ENCODE data around the gene ZNF407. TPM values are rescaled to one million over a fixed set of nuclear protein-coding genes. Genes with fewer than 3 reads are reported as not detected.

ZNF407 gene
- total RNA-seq, 4 donors from 2014 or later = 18.1 to 29.1 (median 19.7) TPM

DNA sequence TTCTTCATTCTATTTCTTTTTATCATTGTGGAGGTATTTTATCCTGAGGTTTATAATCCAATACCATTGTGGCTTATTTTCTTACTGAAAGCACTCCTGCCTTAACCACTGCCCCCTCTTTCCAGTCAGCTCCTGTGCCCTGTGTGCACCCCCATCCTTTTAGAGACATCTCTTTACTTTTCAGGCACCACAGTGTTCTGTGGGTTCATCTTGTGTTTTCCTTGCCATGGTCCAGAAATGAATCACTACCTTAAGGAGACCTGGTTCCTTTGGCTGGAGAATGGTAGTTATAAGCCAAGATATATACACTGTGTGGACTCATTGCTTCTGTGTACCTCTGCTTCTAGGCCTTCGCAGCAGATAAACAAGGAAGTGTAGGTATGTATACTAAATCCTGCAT lies 332.9 kb downstream of the ZNF407 start:
- H3K27me3 ChIP-seq = no peaks in the 10 kb centered on the region
- H3K27ac ChIP-seq = no peak overlapping the region
- H3K4me1 ChIP-seq = no peaks in the 10 kb centered on the region
- H3K36me3 ChIP-seq = peaks cover 0 to 11% of the 10 kb centered on the region in 2 donors
- no peak overlapping the region for H3K4me3 ChIP-seq
- ATAC-seq = no peak
- TF ChIP-seq, protein P1, sequence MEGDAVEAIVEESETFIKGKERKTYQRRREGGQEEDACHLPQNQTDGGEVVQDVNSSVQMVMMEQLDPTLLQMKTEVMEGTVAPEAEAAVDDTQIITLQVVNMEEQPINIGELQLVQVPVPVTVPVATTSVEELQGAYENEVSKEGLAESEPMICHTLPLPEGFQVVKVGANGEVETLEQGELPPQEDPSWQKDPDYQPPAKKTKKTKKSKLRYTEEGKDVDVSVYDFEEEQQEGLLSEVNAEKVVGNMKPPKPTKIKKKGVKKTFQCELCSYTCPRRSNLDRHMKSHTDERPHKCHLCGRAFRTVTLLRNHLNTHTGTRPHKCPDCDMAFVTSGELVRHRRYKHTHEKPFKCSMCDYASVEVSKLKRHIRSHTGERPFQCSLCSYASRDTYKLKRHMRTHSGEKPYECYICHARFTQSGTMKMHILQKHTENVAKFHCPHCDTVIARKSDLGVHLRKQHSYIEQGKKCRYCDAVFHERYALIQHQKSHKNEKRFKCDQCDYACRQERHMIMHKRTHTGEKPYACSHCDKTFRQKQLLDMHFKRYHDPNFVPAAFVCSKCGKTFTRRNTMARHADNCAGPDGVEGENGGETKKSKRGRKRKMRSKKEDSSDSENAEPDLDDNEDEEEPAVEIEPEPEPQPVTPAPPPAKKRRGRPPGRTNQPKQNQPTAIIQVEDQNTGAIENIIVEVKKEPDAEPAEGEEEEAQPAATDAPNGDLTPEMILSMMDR (IDR thresholded peaks at IDR 0.05) = no peak
- TF ChIP-seq POLR2A (IDR thresholded peaks at IDR 0.05) = no peak
- TF ChIP-seq POLR2AphosphoS5 (IDR thresholded peaks at IDR 0.05) = no peak
- no peak for TF ChIP-seq EP300 (IDR thresholded peaks at IDR 0.05)
- WGBS, 2 donors (ENCODE audit: low coverage in 1 of 2) = 75 to 88% methylated on average over 1 of the region's 1 CpG
- no peaks in the 10 kb centered on the region for H3K9me3 ChIP-seq

DNA sequence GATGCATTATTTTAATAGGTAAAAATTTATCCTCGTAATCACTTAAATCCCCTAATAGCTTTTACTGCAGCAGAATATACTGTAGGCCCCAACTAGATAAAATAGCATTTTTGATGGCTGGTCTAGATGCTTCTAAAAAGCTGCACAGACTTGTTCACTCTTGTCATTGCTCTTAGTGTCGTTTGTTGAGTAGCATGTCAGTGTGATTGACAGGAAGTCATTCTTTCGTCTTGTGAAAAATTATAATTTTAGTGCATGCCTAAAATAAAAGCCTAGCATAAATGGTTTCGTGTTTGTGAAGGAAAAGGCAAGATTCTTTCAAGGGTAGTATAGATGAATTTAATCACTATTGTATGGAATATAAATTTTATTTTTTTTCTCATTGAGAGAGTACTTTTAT lies 336.3 kb downstream of the ZNF407 start:
- TF ChIP-seq POLR2A (IDR thresholded peaks at IDR 0.05) = no peak
- TF ChIP-seq, protein P1 (IDR thresholded peaks at IDR 0.05) = no peak
- no peak for TF ChIP-seq EP300 (IDR thresholded peaks at IDR 0.05)
- TF ChIP-seq POLR2AphosphoS5 (IDR thresholded peaks at IDR 0.05) = no peak
- H3K36me3 ChIP-seq = peaks cover 0 to 11% of the 10 kb centered on the region in 2 donors
- no peaks in the 10 kb centered on the region for H3K27me3 ChIP-seq
- no peak overlapping the region for H3K4me3 ChIP-seq
- WGBS, 2 donors (ENCODE audit: low coverage in 1 of 2) = 93 to 98% methylated on average over 4 of the region's 4 CpGs
- no peak overlapping the region for H3K27ac ChIP-seq
- no peaks in the 10 kb centered on the region for H3K9me3 ChIP-seq
- ATAC-seq = no peak
- H3K4me1 ChIP-seq = no peaks in the 10 kb centered on the region

DNA sequence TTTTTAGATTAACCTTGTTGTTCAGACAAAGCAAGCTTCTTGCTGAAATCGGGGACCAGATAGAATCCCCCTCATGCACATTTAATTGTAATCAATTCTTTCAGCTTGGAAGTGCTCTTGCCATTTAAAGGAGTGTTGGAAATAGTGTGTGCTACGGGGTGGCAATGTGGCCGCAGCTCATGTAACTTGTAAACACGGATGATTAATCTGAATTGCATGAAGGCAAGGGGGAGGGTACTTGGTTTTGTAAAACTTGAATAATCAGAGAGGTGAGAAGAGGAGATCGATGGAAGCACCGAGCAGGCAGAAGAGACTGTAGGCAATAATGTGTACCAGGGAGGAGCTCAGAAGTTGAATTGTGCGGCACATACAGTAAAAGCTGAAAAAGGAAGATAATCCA lies 337.8 kb downstream of the ZNF407 start:
- no peak for ATAC-seq
- no peaks in the 10 kb centered on the region for H3K27me3 ChIP-seq
- no peaks in the 10 kb centered on the region for H3K9me3 ChIP-seq
- peaks cover 0 to 10% of the 10 kb centered on the region in 2 donors for H3K36me3 ChIP-seq
- no peaks in the 10 kb centered on the region for H3K4me1 ChIP-seq
- 80 to 89% methylated on average over 6 to 7 of the region's 7 CpGs for WGBS, 2 donors (ENCODE audit: low coverage in 1 of 2)
- TF ChIP-seq, protein P1 (IDR thresholded peaks at IDR 0.05) = no peak
- no peak for TF ChIP-seq POLR2AphosphoS5 (IDR thresholded peaks at IDR 0.05)
- no peak overlapping the region for H3K4me3 ChIP-seq
- H3K27ac ChIP-seq = no peak overlapping the region

DNA sequence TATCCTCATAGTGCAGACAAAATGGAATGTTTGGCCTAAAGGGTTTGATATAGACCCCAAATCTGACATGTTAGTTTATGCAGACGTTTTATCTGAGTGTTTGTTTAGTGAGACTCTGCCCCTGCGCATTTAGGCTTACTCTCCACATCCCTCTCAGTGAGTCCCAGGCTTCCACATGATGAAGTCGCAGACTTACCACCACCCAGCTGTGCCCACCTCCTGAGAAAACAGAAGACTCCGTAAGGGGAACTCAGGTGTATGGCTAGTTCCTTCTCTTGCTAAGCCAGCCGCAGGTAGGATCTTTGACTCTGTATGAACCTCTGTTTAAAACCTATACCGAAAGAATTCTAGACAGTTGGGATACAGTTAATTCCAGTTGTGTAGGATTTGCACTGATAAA lies 338.7 kb downstream of the ZNF407 start:
- TF ChIP-seq POLR2AphosphoS5 (IDR thresholded peaks at IDR 0.05) (no peak), POLR2A (IDR thresholded peaks at IDR 0.05) (no peak), EP300 (IDR thresholded peaks at IDR 0.05) (no peak)
- TF ChIP-seq, protein P1 (IDR thresholded peaks at IDR 0.05) = no peak
- Histone ChIP-seq H3K9me3 (no peaks in the 10 kb centered on the region), H3K36me3 (peaks cover 0 to 7% of the 10 kb centered on the region in 2 donors), H3K4me3 (no peak overlapping the region), H3K27ac (no peak overlapping the region), H3K4me1 (no peaks in the 10 kb centered on the region), H3K27me3 (no peaks in the 10 kb centered on the region)
- 69 to 83% methylated on average over 2 to 5 of the region's 6 CpGs for WGBS, 2 donors (ENCODE audit: low coverage in 1 of 2)
- ATAC-seq = no peak

DNA sequence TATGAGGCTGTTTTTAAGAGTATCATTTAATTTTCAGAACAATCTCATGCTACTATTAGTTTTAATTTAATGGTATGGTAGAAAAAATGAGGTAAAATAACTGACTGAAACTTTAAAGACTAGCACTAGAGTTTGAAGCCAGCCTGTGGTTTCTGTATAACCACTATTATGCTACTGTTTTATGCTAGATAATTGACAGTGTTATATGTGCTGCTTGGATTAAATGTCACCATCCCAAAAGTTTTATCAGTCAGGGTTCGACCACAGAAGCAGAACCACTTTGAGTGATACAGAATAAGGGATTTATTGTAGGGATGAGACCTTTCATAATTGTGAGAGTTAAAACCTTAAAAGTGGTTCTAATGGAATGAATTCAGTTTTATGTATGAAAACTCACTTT lies 339.6 kb downstream of the ZNF407 start:
- Histone ChIP-seq H3K36me3 (peaks cover 0 to 7% of the 10 kb centered on the region in 2 donors), H3K4me1 (no peaks in the 10 kb centered on the region), H3K27ac (no peak overlapping the region), H3K27me3 (no peaks in the 10 kb centered on the region), H3K9me3 (no peaks in the 10 kb centered on the region), H3K4me3 (no peak overlapping the region)
- 89% methylated on average over 1 of the region's 1 CpG for WGBS, 2 donors (ENCODE audit: low coverage in 1 of 2)
- TF ChIP-seq EP300 (IDR thresholded peaks at IDR 0.05) (no peak), POLR2AphosphoS5 (IDR thresholded peaks at IDR 0.05) (no peak), POLR2A (IDR thresholded peaks at IDR 0.05) (no peak)
- TF ChIP-seq, protein P1 (IDR thresholded peaks at IDR 0.05) = no peak
- ATAC-seq = no peak

All from gastroesophageal sphincter (tissue), 4 donors.